CD4-positive, alpha-beta T cell treated with Interleukin-17A for 4 hours (primary cell): ENCODE measurements around the gene TEX29.

Experiments
- DNase-seq: peaks from one replicate; pipeline ENCODE4 v3.0.0-alpha.2; 2020; ENCODE audit warnings: mixed read lengths

The TEX29 gene

GRCh38 chr13:111344471-111345191 is 24.2 kb downstream of the TEX29 start:
- no peak for DNase-seq

- DNase-seq, result no peak
Observed at GRCh38 chr13:111345682-111346081, 25.2 kb downstream of the TEX29 start.

GRCh38 chr13:111346101-111346680 is 25.7 kb downstream of the TEX29 start:
- no peak for DNase-seq

GRCh38 chr13:111347438-111347837 is 27.0 kb downstream of the TEX29 start:
- no peak for DNase-seq

GRCh38 chr13:111353508-111353907 is 33.1 kb downstream of the TEX29 start:
- DNase-seq, result no peak

GRCh38 chr13:111354789-111355188 is 34.3 kb downstream of the TEX29 start:
- no peak for DNase-seq

- no peak for DNase-seq
Observed at GRCh38 chr13:111356795-111357194, 36.4 kb downstream of the TEX29 start.

- DNase-seq, result no peak
Observed at GRCh38 chr13:111359237-111359915, 38.9 kb downstream of the TEX29 start.

GRCh38 chr13:111359930-111360329 is 39.5 kb downstream of the TEX29 start:
- DNase-seq, result no peak

GRCh38 chr13:111360452-111360851 is 40.0 kb downstream of the TEX29 start:
- DNase-seq, result no peak

- DNase-seq, result no peak
Observed at GRCh38 chr13:111361046-111361872, 40.8 kb downstream of the TEX29 start.

GRCh38 chr13:111361873-111362648 is 41.6 kb downstream of the TEX29 start:
- no peak for DNase-seq

- DNase-seq, result no peak
Observed at GRCh38 chr13:111363121-111363520, 42.7 kb downstream of the TEX29 start.

- DNase-seq, result no peak
Observed at GRCh38 chr13:111363591-111363990, 43.1 kb downstream of the TEX29 start.

GRCh38 chr13:111365149-111366005 is 44.9 kb downstream of the TEX29 start:
- no peak for DNase-seq

- no peak for DNase-seq
Observed at GRCh38 chr13:111367340-111367739, 46.9 kb downstream of the TEX29 start.

GRCh38 chr13:111368091-111368490 is 47.6 kb downstream of the TEX29 start:
- DNase-seq, result no peak

- DNase-seq, result no peak
Observed at GRCh38 chr13:111370147-111370546, 49.7 kb downstream of the TEX29 start.

- no peak for DNase-seq
Observed at GRCh38 chr13:111370570-111371535, 50.4 kb downstream of the TEX29 start.

- DNase-seq, result no peak
Observed at GRCh38 chr13:111371720-111372119, 51.3 kb downstream of the TEX29 start.
